NCI-H524 treated with DMSO at 0.1 percent for 48 hours (cell line): ENCODE data around the gene MIF4GD.
"Not testable (repeated sequence)": the region's sequence is repeated elsewhere in the genome, so short reads cannot be mapped to it uniquely, and the experiment has no call there.

Experiments used
- DNase-seq: peaks from one replicate; lab custom pipeline; 2025; lab: John Stamatoyannopoulos, UW

The MIF4GD gene, protein sequence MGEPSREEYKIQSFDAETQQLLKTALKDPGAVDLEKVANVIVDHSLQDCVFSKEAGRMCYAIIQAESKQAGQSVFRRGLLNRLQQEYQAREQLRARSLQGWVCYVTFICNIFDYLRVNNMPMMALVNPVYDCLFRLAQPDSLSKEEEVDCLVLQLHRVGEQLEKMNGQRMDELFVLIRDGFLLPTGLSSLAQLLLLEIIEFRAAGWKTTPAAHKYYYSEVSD

DNA sequence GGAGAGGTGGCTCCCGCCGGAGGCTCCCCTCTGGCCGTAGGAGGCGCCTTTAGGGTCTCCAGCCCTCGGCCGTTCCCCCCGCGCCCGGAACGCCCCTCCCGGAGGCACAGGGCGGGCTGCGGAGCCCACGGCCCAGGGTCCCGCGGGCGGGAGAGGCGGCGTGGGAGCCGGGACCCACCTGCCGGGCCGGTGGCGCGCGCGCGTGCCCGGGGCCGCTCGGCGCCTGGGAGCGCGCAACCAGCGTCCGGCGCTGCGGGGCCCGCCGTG is at the start of gene MIF4GD:
Gene MIF4GD, minus strand, starts transcription at position 266 of the 267 bp plus-strand sequence. CDS start 1,036 bp downstream, outside the sequence.
- DNase-seq = no peak

DNA sequence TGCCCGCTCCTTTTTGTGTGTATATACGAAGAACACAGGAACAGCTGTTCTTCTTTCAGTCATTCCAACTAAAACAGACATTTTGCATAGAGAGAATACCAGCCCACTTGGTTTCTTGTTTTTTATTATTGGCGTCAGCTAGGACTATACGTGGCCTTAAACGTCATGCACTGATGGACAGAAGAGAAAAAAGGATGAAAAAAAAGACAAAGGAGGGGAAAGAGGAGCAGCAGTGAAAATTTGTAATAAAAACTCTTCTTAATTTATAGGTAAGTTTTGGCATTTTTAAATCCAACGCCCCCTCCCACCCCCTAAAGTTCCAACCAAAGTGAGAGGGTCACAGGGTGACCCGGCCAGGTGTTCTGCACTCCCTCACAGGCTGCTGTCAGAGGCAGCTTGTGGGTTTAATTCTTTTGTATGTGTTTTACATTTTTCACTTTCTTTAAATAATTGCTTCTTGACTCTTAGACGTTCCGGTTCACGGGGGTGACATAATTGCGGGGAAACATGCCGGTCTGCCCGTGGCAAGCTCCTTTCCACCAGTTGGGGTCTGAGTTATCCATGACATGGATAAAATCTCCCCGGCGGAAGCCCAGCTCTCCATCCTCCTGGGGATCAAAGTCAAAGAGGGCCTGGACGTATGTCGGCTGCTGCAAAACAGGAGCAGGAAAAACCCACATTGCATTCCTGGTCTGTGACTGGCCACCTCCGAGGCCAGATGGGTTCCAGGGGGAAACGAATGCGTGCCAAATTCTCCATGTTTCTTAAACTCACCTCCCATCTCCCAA is 49.1 kb upstream of the MIF4GD start:
- no peak for DNase-seq

DNA sequence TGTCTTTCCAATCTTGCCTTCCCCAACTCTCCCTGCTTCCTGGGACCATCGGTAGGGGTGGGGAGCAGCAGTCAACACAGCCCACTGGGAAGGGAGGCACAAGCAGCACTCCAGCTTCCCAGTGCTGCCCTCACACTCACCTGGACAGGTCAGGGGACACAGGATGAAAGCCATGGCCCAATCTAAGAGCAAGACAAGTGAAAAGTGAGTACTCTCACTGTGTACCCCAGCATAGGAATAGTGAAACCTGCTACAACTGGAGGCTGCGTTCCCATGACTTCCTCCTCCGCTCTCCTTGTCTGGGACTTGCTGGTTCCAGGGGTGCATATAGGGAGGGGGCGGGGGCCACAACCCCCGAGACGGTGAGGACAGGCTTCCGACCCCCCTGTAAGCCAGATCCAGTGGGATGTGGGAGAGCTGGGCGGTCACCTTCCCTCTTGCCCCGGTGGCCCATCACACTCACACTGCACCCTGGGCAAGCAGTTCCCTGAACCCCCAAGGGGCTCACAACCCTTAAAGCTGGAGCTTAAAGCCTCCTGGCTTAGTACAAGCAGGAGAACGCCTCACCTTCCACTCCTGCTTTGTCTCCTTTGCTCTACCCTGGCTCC is 47.7 kb upstream of the MIF4GD start:
- DNase-seq = no peak

DNA sequence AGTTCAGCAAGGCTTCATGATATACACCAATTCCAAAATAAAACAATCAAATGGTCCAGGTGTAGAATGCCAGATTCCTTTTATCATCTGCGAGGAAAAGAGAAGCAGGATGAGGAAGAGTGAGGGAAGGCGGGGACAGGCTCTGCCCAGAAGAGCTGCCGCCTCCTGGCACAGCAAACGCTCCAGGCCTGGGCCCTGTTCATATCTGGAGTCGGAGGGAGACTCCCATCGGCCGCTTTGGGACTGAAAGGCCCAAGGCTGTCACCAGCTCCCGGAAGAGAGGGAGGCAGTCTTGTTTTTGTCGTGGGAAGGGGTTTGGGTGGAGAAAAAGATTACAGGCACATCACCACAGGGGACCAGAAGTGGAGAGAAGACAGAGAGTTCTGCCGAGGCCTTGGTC is 47.2 kb upstream of the MIF4GD start:
- DNase-seq = no peak

DNA sequence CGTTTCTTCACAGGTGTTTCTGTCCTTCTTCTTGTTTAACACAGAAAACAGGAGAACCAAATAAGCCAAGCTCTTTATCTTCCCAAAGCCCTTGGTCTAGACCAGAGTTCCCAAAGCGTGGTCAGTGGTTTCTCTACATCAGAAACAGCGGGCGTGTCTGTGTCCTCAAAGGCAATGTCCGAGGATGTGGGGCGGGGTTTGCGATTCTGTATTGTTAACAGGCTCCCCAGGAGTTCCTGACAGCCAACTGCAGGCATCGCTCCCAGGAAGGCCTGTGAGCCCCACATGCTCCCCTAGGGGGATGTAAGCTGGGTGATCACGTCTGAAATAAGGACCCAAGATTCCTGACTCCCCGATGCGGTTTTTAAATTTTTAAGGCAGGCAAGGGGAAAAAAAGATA is 46.6 kb upstream of the MIF4GD start:
- no peak for DNase-seq

DNA sequence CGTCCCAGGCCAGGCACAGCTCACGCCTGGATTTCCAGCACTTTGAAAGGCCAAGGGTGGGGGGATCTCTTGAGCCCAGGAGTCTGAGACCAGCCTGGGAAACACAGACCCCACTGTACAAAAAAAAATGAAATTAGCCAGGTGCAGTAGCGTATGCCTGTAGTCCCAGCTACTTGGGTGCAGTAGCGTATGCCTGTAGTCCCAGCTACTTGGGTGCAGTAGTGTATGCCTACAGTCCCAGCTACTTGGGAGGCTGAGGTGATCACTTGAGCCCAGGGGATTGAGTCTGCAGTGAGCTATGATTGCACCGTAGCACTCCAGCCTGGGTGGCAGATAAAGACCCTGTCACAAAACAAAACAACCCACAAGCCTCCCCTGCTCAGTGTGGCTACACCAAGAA is 45.2 kb upstream of the MIF4GD start:
- DNase-seq = no peak

DNA sequence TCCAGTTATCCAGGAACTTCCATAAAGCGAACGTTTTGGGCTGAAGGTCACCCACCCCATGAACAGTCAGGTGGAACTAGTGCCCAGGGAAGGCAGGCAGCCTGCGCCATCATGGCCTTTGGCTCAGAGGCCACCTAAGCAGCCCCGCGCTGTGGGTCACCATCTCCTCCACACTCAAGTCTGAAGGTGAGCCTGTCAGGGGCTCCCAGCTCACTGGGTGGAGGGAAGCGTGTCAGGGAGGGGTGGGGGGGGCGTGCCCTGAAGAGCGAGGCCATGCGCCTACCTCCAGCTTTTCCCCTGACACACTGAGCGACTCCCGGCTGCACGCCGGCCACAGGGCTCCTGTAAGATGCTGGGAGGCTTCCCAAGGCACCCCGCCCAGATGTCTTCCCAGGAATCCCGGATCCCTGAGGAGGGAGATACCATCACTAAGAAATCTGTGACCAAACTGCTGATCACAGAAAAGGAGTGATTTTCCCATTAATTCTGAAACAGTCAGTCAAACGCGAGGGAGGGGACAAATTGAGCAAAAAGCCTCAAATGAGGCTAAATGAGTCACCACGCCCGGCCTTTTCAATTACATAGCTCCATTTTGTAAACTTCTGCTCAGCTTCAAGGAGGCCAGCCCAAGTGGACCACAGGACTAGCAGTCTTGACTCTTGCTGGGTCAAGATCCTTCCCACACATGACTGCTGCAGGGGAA is 44.7 kb upstream of the MIF4GD start:
- no peak for DNase-seq

DNA sequence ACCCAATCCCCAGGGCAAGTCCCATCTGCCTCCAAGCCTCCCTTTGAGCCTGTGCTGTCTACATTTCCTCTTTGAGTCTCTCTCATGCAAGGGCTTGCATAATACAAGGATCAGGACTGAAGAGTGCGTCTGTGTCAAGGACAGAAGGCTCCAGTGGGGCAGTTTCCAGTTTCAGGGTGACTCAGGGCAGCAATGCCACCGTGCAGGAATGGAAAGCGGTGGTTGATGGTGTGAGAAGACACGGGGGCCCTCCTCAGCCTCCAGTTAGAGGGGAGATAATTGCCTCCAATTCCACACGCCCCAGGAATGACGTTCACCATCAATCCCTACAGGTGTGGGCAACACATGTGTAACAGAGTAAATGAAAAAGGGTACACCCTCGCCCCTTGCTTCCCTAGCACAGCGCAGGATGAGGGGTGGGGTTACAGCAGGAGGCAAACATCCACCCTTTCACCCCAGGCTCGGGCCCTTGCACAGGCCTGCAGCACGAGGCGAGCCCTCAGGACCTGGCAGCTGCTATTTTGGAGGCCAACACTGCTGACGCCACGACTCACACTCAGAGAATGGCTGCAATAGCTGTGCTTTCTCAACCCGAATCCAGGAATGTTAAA is 43.0 kb upstream of the MIF4GD start:
- no peak for DNase-seq

DNA sequence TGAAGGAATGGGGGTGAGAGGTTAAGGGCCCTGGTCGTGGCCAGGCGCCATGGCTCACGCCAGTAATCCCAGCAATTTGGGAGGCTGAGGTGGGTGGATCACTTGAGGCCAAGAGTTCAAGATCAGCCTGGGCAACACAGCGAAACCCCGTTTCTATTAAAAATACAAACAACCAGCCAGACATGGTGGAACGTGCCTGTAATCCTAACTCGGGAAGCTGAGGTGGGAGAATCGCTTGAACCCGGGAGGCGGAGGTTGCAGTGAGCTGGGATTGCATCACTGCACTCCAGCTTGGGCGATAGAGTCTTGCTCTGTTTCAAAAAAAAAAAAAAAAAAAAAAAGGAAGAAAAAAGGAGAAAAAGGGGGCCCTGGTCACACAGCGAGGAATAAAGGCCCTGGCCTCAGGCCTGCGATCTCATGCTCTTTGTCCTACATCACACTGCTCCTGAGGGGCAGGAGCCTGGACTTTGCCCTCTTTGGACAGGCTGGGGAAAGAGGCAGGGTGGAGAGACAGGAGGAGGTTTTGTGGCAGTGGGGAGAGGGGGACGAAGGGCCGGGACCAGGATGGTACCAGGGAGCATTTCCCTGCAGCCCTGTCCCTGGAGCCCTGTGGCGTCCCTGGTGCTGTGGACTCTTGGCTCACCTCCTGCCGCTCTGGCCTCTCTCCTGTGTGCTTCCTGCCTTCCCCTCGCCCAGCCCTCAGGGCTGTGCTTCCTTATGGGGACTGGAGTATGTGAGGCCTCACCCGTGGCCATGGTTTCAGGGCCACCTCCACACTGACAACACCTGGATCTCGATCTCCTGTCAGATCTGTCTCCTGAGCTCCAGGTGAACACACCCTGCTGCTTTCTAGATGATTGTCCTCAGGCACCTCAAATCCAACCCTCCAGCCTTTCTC is 38.0 kb upstream of the MIF4GD start:
- DNase-seq = no peak

DNA sequence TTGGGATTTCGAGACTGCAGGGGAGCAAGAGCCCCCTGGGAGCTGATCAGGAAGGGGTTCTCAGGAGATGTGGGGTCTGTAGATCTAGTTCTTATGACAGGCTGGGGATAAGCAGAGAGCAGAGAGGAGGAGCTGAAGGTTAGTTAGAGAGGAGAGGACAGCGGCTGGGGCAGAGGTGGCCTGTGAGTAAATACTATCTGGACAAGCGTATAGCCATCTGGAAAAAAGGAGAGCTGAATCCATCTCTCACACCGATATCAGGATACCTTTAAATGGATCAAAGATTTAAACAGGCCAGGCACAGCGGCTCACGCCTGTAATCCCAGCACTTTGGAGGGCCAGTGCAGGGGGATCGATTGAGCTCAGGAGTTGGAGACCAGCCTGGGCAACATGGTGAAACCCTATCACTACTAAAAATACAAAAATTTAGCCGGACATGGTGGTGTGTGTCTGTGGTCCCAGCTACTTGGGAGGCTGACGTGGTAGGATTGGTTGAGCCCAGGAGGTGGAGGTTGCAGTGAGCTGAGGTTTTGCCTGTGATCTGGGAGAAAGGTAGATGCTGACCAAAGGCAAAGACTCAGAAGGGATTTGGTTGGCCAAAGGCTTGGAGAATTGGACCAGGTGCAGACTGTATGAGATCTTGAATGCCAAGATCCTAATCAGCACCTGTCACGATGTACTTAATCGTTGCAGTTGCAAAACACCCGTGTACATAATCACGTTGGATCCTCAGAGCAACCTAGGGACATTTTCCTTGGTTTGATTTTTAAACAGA is 37.1 kb upstream of the MIF4GD start:
- no peak for DNase-seq

DNA sequence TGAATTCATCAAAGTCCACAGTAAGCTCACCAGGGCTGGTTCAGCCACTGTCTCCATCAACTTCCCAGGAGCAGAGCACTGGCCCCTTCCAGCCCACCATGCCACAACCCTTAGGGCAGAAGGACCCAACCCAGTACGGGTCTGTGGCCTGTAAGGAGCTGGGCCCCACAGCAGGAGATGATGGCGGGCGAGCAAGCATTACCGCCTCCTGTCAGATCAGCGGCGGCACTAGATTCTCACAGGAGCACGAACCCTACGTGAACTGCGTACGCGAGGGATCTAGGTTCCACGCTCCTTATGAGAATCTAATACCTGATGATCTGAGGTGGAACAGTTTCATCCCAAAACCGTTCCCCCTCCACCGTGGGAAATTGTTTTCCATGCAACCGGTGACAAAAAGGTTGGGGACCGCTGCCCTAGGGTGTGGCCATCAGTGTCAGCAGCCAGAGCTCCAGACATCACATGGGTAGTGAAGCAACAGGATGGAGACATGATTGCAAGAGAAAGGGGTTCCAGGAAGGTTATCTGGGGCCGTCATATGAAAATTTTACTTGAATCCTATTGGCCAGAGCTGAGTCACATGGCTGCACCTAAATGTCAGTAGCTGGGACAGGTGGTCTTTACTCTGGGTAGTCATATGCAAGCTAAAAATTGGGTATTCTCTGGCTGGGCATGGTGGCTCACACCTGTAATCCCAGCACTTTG is 30.6 kb upstream of the MIF4GD start:
- no peak for DNase-seq

DNA sequence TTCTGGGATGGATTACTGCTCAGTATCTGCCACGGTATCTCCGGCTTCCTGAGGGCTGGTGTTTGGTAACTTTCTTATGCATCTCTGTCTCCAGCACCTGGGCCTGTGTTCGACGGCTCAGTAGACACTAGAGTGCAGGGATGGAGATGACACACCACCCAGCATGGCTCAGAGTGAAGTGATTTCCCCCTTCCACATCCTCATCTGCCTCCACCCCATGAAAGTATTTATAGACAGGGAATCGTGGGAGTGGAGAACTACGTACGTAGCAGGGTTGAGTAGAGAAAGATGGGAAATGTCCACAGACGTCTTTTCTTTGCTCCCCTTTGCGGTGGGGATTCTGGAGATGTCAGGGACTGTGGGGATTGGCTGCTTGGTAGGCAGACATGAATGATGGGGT is 30.0 kb upstream of the MIF4GD start:
- no peak for DNase-seq

DNA sequence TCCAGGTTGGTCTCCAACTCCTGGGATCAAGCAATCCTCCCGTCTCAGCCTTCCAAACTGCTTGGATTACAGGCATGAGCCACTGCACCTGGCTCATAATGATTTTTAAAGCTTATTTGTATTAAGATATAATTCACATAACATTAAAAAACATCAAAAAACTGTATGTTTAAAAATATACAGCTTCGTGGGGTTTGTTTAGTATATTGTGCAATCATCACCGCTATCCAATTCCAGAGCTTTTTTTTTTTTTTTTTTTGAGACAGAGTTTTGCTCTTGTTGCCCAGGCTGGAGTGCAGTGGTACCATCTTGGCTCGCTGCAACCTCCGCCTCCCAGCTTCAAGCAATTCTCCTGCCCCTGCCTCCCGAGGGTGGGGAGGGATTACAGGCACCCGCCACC is 29.2 kb upstream of the MIF4GD start:
- DNase-seq = no peak

DNA sequence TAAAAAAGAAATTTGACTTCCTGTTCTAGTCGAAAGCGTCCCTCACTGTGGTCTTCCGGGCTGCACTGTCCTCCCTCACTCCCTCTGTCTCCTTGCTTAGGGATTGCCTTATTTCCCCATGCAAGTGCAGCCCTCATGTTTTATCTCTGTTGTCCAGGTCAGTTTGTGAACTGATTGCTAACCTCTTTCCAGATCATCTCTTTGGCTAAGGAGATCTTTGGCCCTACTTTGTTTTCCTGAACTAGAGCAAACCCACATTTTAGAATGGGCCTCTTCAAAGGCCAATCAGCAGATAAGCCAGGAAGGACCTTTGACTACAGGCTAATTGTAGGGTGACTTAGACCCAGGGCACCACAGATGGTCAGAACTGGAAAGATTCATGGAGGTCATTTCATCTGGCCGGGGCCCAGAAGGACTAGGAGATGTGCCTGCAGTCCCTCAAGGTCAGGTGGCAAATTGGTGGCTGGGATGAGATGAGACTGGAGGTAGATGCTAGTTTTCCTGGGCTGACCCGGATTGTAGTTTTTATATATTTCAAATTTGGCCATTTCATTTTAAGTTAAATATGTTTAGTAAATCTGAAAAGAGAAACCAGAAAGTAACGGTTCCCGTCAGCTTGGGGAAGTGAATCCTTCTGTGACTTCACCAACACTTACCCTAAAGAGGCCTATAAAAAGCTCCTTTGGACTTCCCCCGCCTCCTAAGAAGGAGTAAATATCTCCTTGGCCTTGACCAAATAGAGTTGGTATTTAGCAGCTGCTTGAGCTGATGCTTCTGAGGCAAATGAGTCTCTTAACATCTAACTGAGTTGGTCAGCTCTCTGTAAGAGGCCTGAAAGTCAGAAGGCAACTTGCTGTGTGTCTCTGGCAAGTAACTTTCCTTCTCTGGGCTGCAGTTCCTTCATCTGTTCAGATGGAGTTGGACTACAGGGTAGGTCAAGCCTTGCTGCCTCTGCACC is 24.4 kb upstream of the MIF4GD start:
- no peak for DNase-seq

DNA sequence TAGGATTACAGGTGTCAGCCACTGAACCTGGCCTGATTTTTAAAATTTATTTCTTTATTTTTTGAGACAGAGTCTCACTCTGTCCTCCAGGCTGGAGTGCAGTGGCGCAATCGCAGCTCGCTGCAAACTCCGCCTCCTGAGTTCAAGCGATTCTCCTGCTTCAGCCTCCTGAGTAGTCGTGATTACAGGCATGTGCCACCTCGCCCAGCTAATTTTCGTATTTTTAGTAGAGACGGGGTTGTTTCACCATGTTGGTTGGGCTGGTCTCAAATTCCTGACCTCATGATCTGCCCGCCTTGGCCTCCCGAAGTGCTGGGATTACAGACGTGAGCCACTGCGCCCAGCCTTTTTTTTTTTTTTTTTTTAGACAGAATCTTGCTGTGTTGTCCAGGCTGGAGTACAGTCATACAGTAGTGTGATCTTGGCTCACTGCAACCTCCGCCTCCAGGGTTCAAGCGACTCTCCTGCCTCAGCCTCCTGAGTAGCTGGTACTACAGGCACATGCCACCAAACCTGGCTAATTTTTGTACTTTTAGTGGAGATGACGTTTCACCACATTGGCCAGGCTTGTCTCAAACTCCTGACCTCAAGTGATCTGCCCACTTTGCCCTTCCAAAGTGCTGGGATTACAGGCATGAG is 21.9 kb upstream of the MIF4GD start:
- DNase-seq = not testable (repeated sequence)

DNA sequence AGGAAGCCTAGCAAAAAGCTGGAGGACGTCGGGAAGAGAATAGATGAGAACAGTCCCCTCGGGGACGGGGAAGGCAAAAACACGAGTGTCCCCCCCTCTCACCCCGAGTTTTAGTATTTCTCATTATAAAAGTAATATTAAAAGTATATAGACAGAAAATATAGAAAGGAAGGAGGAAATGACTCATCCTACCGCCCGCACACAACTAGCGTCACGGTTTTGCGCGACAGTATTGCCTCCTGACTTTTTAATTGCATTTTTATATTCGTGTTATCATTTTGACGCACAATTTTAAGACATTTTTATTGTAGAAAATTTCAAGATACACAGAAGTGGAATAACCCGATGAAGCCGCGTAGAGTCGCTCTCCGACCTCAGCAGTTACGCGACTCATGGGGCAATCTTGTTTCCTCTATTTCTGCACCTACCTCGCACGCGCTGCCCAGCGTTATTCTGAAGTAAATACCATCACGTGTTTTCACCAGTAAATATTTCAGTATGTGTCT is 18.9 kb upstream of the MIF4GD start:
- peak; percentile 38 for DNase-seq

DNA sequence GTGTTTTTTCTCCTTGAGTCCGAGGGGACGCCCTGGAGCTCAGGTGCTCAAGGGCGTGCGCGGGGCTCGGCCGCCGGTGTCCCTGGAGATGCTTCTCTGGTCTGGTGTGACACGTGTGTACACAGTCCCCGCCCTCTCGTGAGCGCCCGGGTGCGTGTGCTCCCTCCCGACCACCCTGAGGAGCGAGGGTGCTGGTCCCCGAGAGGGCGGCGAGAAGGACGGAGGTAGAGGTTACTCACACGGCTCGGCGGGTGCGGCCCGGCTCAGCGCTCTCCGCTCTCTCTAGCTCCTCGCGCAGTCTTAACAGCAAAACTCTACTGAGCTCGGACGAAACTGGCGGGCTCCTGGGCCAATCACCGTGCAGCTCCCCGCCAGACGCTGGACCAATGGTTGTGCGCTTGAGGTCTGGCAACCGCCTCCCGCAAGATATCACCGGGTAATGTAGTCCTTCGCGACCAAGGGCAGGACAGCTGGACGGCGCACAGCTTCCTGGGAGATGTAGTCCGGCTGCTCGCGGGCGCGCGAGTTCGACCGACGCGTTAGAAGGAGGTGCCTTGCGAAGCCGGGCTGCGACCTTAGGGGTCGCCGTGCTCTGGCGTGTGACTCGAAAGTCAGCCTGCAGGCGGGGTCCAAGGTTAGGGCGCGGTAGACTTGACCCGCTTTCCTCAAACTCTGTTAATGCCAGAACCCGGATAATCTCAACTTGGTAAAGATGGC is 18.2 kb upstream of the MIF4GD start, which contains the start of gene SLC25A19:
Gene SLC25A19, minus strand, starts transcription at position 319 of the 717 bp plus-strand sequence. CDS start 2,669 bp downstream, outside the sequence.
- DNase-seq = peak; percentile 100
